Activated CD8-positive, alpha-beta T cell treated with anti-CD3 and anti-CD28 coated beads, Interleukin-2, amount 10 ng/mL, durations not matched to agents 7 days and 5 days (primary cell): ENCODE data around the gene UQCRC1. TPM values are rescaled to one million over a fixed set of nuclear protein-coding genes. Genes with fewer than 3 reads are reported as not detected.
"Not testable (repeated sequence)": the region's sequence is repeated elsewhere in the genome, so short reads cannot be mapped to it uniquely, and the experiment has no call there.

Experiments used
- ATAC-seq: fragments of 150-1000 bp; cut with Tn5 transposase; one replicate; pipeline ENCODE4 v1.10.0; 2021; ENCODE audit warnings: moderate library complexity
- CTCF ChIA-PET: fragments of 350-600 bp; sonication (Branson Sonifier 250); formaldehyde crosslinking; loops from one replicate; lab custom pipeline; 2021; ENCODE audit warnings: antibody characterized with exemption; lab: Charles Lee
- POLR2A ChIA-PET: fragments of 350-600 bp; sonication (Branson Sonifier 250); formaldehyde crosslinking; loops from one replicate; lab custom pipeline; 2021; ENCODE audit warnings: antibody characterized with exemption; lab: Charles Lee
- DNase-seq: peaks from one replicate; pipeline ENCODE4 v3.0.0-alpha.2; 2020
- H3K27ac Mint-ChIP-seq: one replicate; pipeline ENCODE4 v1.8.0; 2021; ENCODE audit warnings: mild to moderate bottlenecking, mixed read lengths
- H3K27me3 Mint-ChIP-seq: one replicate; pipeline ENCODE4 v1.8.0; 2021; ENCODE audit warnings: low read depth, mixed read lengths
- H3K36me3 Mint-ChIP-seq: one replicate; pipeline ENCODE4 v1.8.0; 2021; ENCODE audit warnings: low read depth, mixed read lengths
- H3K4me1 Mint-ChIP-seq: one replicate; pipeline ENCODE4 v1.8.0; 2021; ENCODE audit warnings: low read depth, mixed read lengths
- H3K4me3 Mint-ChIP-seq: one replicate; pipeline ENCODE4 v1.8.0; 2021; ENCODE audit warnings: mild to moderate bottlenecking, mixed read lengths
- H3K9me3 Mint-ChIP-seq: one replicate; pipeline ENCODE4 v1.8.0; 2022; ENCODE audit warnings: mixed read lengths; ENCODE audit not compliant: insufficient read depth
- total RNA-seq, 2 experiments: library from RNA; stranded (reverse); gene quantifications; one replicate each; pipeline ENCODE4 v1.2.3, GENCODE V29; 2021

Gene UQCRC1
- total RNA-seq, 2 experiments from 2014 or later = 196 to 202 TPM

DNA sequence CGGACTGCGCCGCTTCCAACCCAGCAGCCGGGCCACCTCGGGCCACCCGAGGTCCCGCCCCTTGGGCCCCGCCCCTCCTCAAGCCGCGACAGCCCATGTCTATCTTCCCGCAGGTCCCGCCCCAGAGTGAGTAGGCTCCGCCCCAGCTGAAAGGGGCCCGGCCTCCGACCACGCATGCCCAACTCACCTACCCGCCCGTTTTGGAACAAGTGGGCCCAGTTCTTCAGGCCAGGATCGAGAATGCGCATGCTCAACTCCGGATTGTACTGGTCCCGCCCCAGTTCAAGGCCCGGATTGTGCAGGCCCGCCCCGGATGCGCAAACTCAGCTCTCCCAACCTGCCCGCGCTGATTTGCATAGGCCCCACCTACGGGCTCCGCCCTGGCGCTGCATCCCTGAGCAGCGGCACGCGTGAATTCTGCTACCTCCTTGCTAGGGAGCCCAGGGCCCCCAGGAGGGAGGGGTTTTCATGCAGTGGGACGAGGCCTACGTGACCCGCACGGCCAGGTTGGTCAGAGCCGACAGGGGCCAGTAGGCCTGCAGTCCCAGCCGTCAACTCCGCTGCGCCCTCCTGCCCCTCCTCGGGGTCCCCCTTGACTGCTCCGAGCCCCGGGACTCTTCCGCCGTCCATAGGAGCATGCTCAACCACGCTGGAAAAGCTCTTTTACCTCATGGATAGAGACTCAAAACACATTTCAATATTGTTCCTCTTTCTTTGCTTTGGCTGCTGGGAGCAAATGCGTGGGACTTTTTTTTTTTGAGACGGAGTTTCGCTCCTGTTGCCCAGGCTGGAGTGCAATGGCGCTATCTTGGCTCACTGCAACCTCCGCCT is 52.4 kb downstream of the UQCRC1 start, which contains the start of gene PFKFB4:
Gene PFKFB4 (minus strand): TSS at position 8 of the 831 bp plus-strand sequence. CDS start 26 bp downstream, outside the sequence.
- Mint-ChIP-seq H3K4me1 (peaks cover 66% of the 10 kb centered on the region), H3K36me3 (peaks cover 19% of the 10 kb centered on the region), H3K27me3 (peaks cover 3% of the 10 kb centered on the region), H3K9me3 (no peaks in the 10 kb centered on the region), H3K27ac (peak within 1 kb of the TSS; percentile 83), H3K4me3 (peak within 1 kb of the TSS; percentile 85)
- ATAC-seq (peak; percentile 92), DNase-seq (peak; percentile 100)
- ChIA-PET POLR2A (interaction anchor here (0.6 to 1.9 kb wide), 9 partner anchors 14 to 257 kb away, joined by 3 to 7 read pairs (median 3); partner anchors contain the start of gene CCDC51), CTCF (interaction anchor here (0.8 to 15.5 kb wide), 16 partner anchors 8 to 363 kb away, joined by 3 to 179 read pairs (median 4); partner anchors contain the start of genes CCDC51, CELSR3, SLC26A6 and TMA7)

- Mint-ChIP-seq H3K27me3 (peaks cover 3% of the 10 kb centered on the region), H3K36me3 (peaks cover 19% of the 10 kb centered on the region), H3K9me3 (no peaks in the 10 kb centered on the region), H3K4me1 (peaks cover 64% of the 10 kb centered on the region), H3K27ac (peak overlapping the region; percentile 83), H3K4me3 (peak overlapping the region; percentile 85)
- ChIA-PET CTCF (interaction anchor here (0.6 to 15.5 kb wide), 14 partner anchors 7 to 315 kb away, joined by 3 to 179 read pairs (median 5); partner anchors contain the start of genes CCDC51, CELSR3, SLC26A6 and TMA7), POLR2A (interaction anchor here (0.9 to 1.9 kb wide), 6 partner anchors 15 to 256 kb away, joined by 3 to 4 read pairs (median 4); a partner anchor contains a TSS)
- no peak for DNase-seq
- ATAC-seq = no peak
Measured at GRCh38 chr3:48555949-48556795, 53.3 kb downstream of the UQCRC1 start.

- DNase-seq (no peak), ATAC-seq (no peak)
- peak overlapping the region; percentile 16 for H3K27ac Mint-ChIP-seq
- H3K9me3 Mint-ChIP-seq = no peaks in the 10 kb centered on the region
- ChIA-PET POLR2A (interaction anchor here (1.1 kb wide), 1 partner anchor 120 kb away, joined by 3 read pairs; no protein-coding TSS in a partner anchor), CTCF (interaction anchor here (0.6 to 15.5 kb wide), 3 partner anchors 27 to 154 kb away, joined by 4 to 179 read pairs (median 46); no protein-coding TSS in a partner anchor)
- H3K4me1 Mint-ChIP-seq = peaks cover 60% of the 10 kb centered on the region
- peaks cover 3% of the 10 kb centered on the region for H3K27me3 Mint-ChIP-seq
- H3K4me3 Mint-ChIP-seq = peak overlapping the region; percentile 85
- H3K36me3 Mint-ChIP-seq = peaks cover 25% of the 10 kb centered on the region
Measured at GRCh38 chr3:48555231-48555948, 54.1 kb downstream of the UQCRC1 start.

GRCh38 chr3:48553886-48554845 is 55.3 kb downstream of the UQCRC1 start:
- POLR2A ChIA-PET = interaction anchor here (0.5 to 1.1 kb wide), 3 partner anchors 81 to 313 kb away, joined by 3 read pairs; partner anchors contain the start of gene ZNF589
- Mint-ChIP-seq H3K4me1 (peaks cover 55% of the 10 kb centered on the region), H3K27me3 (no peaks in the 10 kb centered on the region), H3K27ac (no peak overlapping the region), H3K36me3 (peaks cover 28% of the 10 kb centered on the region), H3K4me3 (peak overlapping the region; percentile 34), H3K9me3 (no peaks in the 10 kb centered on the region)
- CTCF ChIA-PET = interaction anchor here (1.4 to 15.5 kb wide), 6 partner anchors 47 to 153 kb away, joined by 3 to 179 read pairs (median 6); partner anchors contain the start of genes ATRIP, CCDC51 and TMA7
- DNase-seq (no peak), ATAC-seq (no peak)

GRCh38 chr3:48553361-48553760 is 56.1 kb downstream of the UQCRC1 start:
- Mint-ChIP-seq H3K36me3 (peaks cover 31% of the 10 kb centered on the region), H3K9me3 (no peaks in the 10 kb centered on the region), H3K4me1 (peaks cover 52% of the 10 kb centered on the region), H3K4me3 (no peak overlapping the region), H3K27ac (no peak overlapping the region), H3K27me3 (no peaks in the 10 kb centered on the region)
- DNase-seq (no peak), ATAC-seq (no peak)
- CTCF ChIA-PET = interaction anchor here (1.4 to 15.5 kb wide), 6 partner anchors 46 to 152 kb away, joined by 3 to 179 read pairs (median 6); partner anchors contain the start of genes ATRIP, CCDC51 and TMA7
- POLR2A ChIA-PET = interaction anchor here (0.6 to 1.1 kb wide), 4 partner anchors 53 to 313 kb away, joined by 3 read pairs; partner anchors contain the start of gene ZNF589

DNA sequence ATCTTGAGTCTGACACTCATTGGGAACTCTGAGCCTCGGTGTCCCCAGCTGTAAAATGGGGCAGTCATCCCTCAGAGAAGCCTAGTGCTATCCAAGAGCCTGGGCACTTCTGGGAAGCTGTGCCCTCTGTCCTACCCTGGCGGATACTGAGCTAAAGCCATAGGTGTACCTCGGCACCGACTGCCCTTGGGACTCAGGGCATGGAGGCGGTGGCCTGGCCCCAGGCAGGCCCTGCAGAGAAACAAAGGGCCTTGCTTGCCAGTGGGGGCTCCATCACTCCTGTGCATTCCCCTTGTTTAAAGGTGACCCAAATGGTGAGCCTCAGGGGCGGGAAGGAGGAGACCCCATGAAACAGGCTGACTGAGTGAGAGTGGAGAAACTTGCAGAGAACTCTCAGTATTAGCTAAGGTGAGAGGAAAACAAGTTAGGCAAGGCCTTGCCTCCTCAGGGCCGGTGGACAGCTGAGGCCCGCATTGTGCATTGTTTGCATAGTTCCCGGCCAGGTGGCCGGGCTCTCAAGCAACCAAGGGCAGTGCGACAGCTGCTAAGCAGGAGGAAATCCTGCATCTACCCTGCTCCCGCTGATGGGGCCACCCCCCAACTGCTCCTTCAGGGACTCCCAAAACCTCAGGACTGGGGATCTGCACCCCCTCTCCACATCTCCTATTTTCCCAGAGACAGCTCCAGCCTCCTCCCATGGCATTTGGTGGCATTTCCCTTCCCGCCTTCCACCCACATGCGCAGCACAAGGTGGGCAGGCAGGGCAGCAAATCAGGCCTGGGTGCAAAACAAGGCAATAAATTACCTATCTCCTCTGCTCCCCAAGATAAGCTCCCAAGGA is 57.1 kb downstream of the UQCRC1 start:
- Mint-ChIP-seq H3K36me3 (peaks cover 38% of the 10 kb centered on the region), H3K27me3 (no peaks in the 10 kb centered on the region), H3K4me3 (no peak overlapping the region), H3K27ac (no peak overlapping the region), H3K4me1 (peaks cover 47% of the 10 kb centered on the region), H3K9me3 (no peaks in the 10 kb centered on the region)
- CTCF ChIA-PET = interaction anchor here (0.6 to 15.5 kb wide), 5 partner anchors 106 to 151 kb away, joined by 3 to 179 read pairs (median 7); partner anchors contain the start of genes ATRIP, CCDC51 and TMA7
- ATAC-seq = no peak
- POLR2A ChIA-PET = interaction anchor here (0.6 to 1.1 kb wide), 3 partner anchors 54 to 312 kb away, joined by 3 read pairs; partner anchors contain the start of gene ZNF589
- no peak for DNase-seq

GRCh38 chr3:48551651-48552050 is 57.8 kb downstream of the UQCRC1 start:
- H3K9me3 Mint-ChIP-seq, H3K27ac Mint-ChIP-seq, DNase-seq, H3K27me3 Mint-ChIP-seq, ATAC-seq, POLR2A ChIA-PET, H3K4me3 Mint-ChIP-seq: not testable (repeated sequence)
- H3K4me1 Mint-ChIP-seq = peaks cover 47% of the 10 kb centered on the region
- peaks cover 44% of the 10 kb centered on the region for H3K36me3 Mint-ChIP-seq
- CTCF ChIA-PET = interaction anchor here (5.6 to 15.5 kb wide), 2 partner anchors 115 to 150 kb away, joined by 46 to 179 read pairs; no protein-coding TSS in a partner anchor
